Adrenal gland (tissue), 12 donors: ENCODE data around the gene PKDREJ. TPM values are rescaled to one million over a fixed set of nuclear protein-coding genes. Genes with fewer than 3 reads are reported as not detected.

Experiments used
- DNase-seq, 7 donors: peaks; one replicate each; pipeline ENCODE4 v3.0.0-alpha.2; 2019 to 2020
- H3K27ac ChIP-seq, 5 donors: fragments of 200-600 bp; sonication (generic) in 4 of 5; 1 replicate in 3 of 5; 2 replicates in 2 of 5; pipeline versions ENCODE4 v1.5.1 to v1.8.0; 2016 to 2020; ENCODE audit warnings: mild to moderate bottlenecking in 1 of 5
- H3K27me3 ChIP-seq: fragments of 200-600 bp; 2 replicates; pipeline ENCODE4 v1.8.0; 2021
- H3K36me3 ChIP-seq, 2 donors: fragments of 200-600 bp; replicated peaks in 1 of 2; 1 replicate in 1 of 2; 2 replicates in 1 of 2; pipeline versions ENCODE4 v1.5.1 to v1.8.0; 2018 to 2022
- H3K4me1 ChIP-seq, 2 donors: fragments of 200-600 bp; replicated peaks in 1 of 2; 1 replicate in 1 of 2; 2 replicates in 1 of 2; pipeline versions ENCODE4 v1.5.1 to v1.8.0; 2018 to 2021
- H3K4me3 ChIP-seq, 4 donors: fragments of 200-600 bp; sonication (generic) in 3 of 4; one replicate each; pipeline ENCODE4 v1.5.1; 2016 to 2018
- H3K9me3 ChIP-seq, 3 donors: fragments of 200-600 bp; sonication (generic) in 1 of 3; replicated peaks in 1 of 3; 1 replicate in 2 of 3; 2 replicates in 1 of 3; pipeline versions ENCODE4 v1.5.1 to v1.8.0; 2016 to 2021
- CTCF ChIP-seq, 6 experiments: fragments of 450-650 bp in 4 of 6; fragments of 200-600 bp in 2 of 6; sonication (generic) in 1 of 6; IDR thresholded peaks; 1 replicate in 5 of 6; 2 replicates in 1 of 6; pipeline versions ENCODE4 v1.5.1 to v1.8.0; 2016 to 2021; ENCODE audit warnings: antibody characterized with exemption in 6 of 6, mild to moderate bottlenecking in 2 of 6, moderate library complexity in 1 of 6
- POLR2A ChIP-seq, 2 donors: fragments of 450-650 bp; IDR thresholded peaks; one replicate each; pipeline ENCODE4 v1.6.1; 2017; ENCODE audit warnings: antibody characterized with exemption in 2 of 2, mild to moderate bottlenecking in 2 of 2, moderate library complexity in 1 of 2
- WGBS, 4 donors: extraction: QIAGEN DNeasy Blood & Tissue Kit in 2 of 4; methylation state at CpG; one replicate each; pipeline versions ENCODE4 v1.1.5 to v1.1.7; 2013 to 2017; 5-methylcytosine and 5-hydroxymethylcytosine counted together
- intact Hi-C, 2 donors: fragments of 100-400 bp; cut with DNase I; formaldehyde crosslinking; loops; one replicate each; pipeline versions ENCODE4 v1.14.1 to v1.15.0; 2022 to 2023
- polyA plus RNA-seq, 3 donors: library from polyadenylated mRNA; stranded (reverse); fragments of 200-250 nt in 2 of 3; fragments of 350-450 nt in 1 of 3; fragmentation: Illumina TruSeq in 1 of 3; extraction: RNeasy Lipid Tissue Mini Kit (QIAGEN cat#74804) in 1 of 3; gene quantifications; one replicate each; pipeline ENCODE4 v1.2.3, GENCODE V29; 2013 to 2014
- total RNA-seq, 9 donors: library from RNA; depleted of rRNA in 4 of 9; stranded (reverse); fragments of >200 nt in 4 of 9; fragments of 120-200 nt in 1 of 9; fragmentation: NEBNext Ultra II Directional in 1 of 9; extraction: Animal tissue kit (Norgen Biotek cat#: 25700) in 1 of 9; gene quantifications; one replicate each; pipeline versions ENCODE4 v1.1.0 to v1.2.4, GENCODE V29; 2013 to 2023
- donor health status: healthy with polysubstance abuse.
- donor health status: Bipolar disorder and iron deficiency.
- donor health status: DM: yes; HTN: yes; CAD: no.
- donor health status: DM: no; HTN: no; CAD: no.
- donor health status: DM: no; HTN: no; CAD: no.
- donor health status: DM: yes; HTN: yes; CAD: no.

PKDREJ gene
- total and polyA plus RNA-seq, 12 donors = under 0.01 to 0.11 (median 0.05) TPM; not detected in 2

- Histone ChIP-seq H3K27me3 (no peaks in the 10 kb centered on the region), H3K9me3 (no peaks in the 10 kb centered on the region), H3K27ac (no peak overlapping the region), H3K4me3 (peak overlapping the region in 1 of 4 donors; percentile 46), H3K36me3 (no peaks in the 10 kb centered on the region), H3K4me1 (peaks cover 10% of the 10 kb centered on the region in 2 donors)
- DNase-seq = peak; percentile 58 to 88 (median 72)
- peak in 3 of 6 experiments; percentile 29 to 32 (median 30) for TF ChIP-seq CTCF (IDR thresholded peaks at IDR 0.05)
- TF ChIP-seq POLR2A (IDR thresholded peaks at IDR 0.05) = no peak
- WGBS, 4 donors = 12 to 39% (median 15%) methylated on average over 16 to 109 of the region's 109 CpGs
- intact Hi-C loops = no loop called here
Observed at GRCh38 chr22:46262449-46263215, 511 bp downstream of the PKDREJ start.

- DNase-seq = no peak
- no peaks in the 10 kb centered on the region for H3K4me1 ChIP-seq
- H3K36me3 ChIP-seq = no peaks in the 10 kb centered on the region
- no peaks in the 10 kb centered on the region for H3K27me3 ChIP-seq
- no peaks in the 10 kb centered on the region for H3K9me3 ChIP-seq
- TF ChIP-seq CTCF (IDR thresholded peaks at IDR 0.05) (no peak), POLR2A (IDR thresholded peaks at IDR 0.05) (no peak)
- no peak overlapping the region for H3K4me3 ChIP-seq
- H3K27ac ChIP-seq = no peak overlapping the region
- WGBS, 4 donors = 71 to 85% (median 78%) methylated on average over 4 to 6 of the region's 6 CpGs
- intact Hi-C loops = no loop called here
Observed at GRCh38 chr22:46260038-46260437, 3.1 kb downstream of the PKDREJ start.

- no peak overlapping the region for H3K27ac ChIP-seq
- H3K4me1 ChIP-seq = no peaks in the 10 kb centered on the region
- no peak for TF ChIP-seq CTCF (IDR thresholded peaks at IDR 0.05)
- no peak for TF ChIP-seq POLR2A (IDR thresholded peaks at IDR 0.05)
- no peaks in the 10 kb centered on the region for H3K9me3 ChIP-seq
- intact Hi-C loops = loop anchor here in 1 of 2 donors (10.0 kb wide), 1 partner anchor 135 kb away; no protein-coding TSS in a partner anchor
- no peaks in the 10 kb centered on the region for H3K27me3 ChIP-seq
- WGBS, 4 donors = 69 to 76% (median 72%) methylated on average over 12 of the region's 12 CpGs
- H3K4me3 ChIP-seq = no peak overlapping the region
- no peaks in the 10 kb centered on the region for H3K36me3 ChIP-seq
- DNase-seq = peak in 2 of 7 donors; percentile 42 to 43
Observed at GRCh38 chr22:46259374-46259773, 3.8 kb downstream of the PKDREJ start.

GRCh38 chr22:46256358-46256958 lies 6.7 kb downstream of the PKDREJ start:
- Histone ChIP-seq H3K9me3 (no peaks in the 10 kb centered on the region), H3K27ac (no peak overlapping the region), H3K36me3 (no peaks in the 10 kb centered on the region), H3K4me1 (no peaks in the 10 kb centered on the region), H3K4me3 (no peak overlapping the region), H3K27me3 (no peaks in the 10 kb centered on the region)
- no peak for DNase-seq
- TF ChIP-seq POLR2A (IDR thresholded peaks at IDR 0.05) = no peak
- no peak for TF ChIP-seq CTCF (IDR thresholded peaks at IDR 0.05)
- intact Hi-C loops = loop anchor here in 1 of 2 donors (10.0 kb wide), 1 partner anchor 132 kb away; no protein-coding TSS in a partner anchor
- WGBS, 4 donors = 57 to 87% (median 79%) methylated on average over 8 of the region's 8 CpGs
